Upper lobe of left lung (tissue), 4 donors: ENCODE results near the gene ADGRD1.

Experiments
- CTCF ChIP-seq, 6 experiments: fragments of 450-650 bp in 4 of 6; fragments of 200-600 bp in 2 of 6; sonication (generic) in 2 of 6; IDR thresholded peaks; one replicate each; pipeline ENCODE4 v1.5.1; 2016 to 2019; ENCODE audit warnings: antibody characterized with exemption in 6 of 6
- EP300 ChIP-seq, 4 donors: sonication (generic); formaldehyde crosslinking; IDR thresholded peaks; one replicate each; pipeline ENCODE4 v1.5.1; 2017; ENCODE audit warnings: antibody characterized with exemption in 4 of 4, control low read depth in 2 of 4

GRCh38 chr12:131164096-131164872 lies 210.6 kb downstream of the ADGRD1 start:
- TF ChIP-seq CTCF (IDR thresholded peaks at IDR 0.05) (no peak), EP300 (IDR thresholded peaks at IDR 0.05) (no peak)
